ENCODE data around the gene PLXDC1.

The PLXDC1 gene

GRCh38 chr17:39118674-39119419, 32.6 kb downstream of the PLXDC1 start:
- H3K9me3 ChIP-seq = no peaks in the 10 kb centered on the region
- no peaks in the 10 kb centered on the region for H3K4me1 ChIP-seq (ENCODE audit: control insufficient read depth in 1 of 2, insufficient read depth in 1 of 2, low read depth in 1 of 2, low read length in 1 of 2)
- peaks cover 8% of the 10 kb centered on the region for H3K27me3 ChIP-seq
- TF ChIP-seq CTCF (IDR thresholded peaks at IDR 0.05) = no peak
- H3K4me3 ChIP-seq (ENCODE audit: low read depth in 1 of 2, low read length in 1 of 2) = no peak overlapping the region
- H3K27ac ChIP-seq = no peak overlapping the region
- H3K36me3 ChIP-seq = no peaks in the 10 kb centered on the region

- Histone ChIP-seq H3K4me3 (ENCODE audit: low read depth in 1 of 2, low read length in 1 of 2) (no peak overlapping the region), H3K27me3 (peaks cover 10% of the 10 kb centered on the region)
- no peak for TF ChIP-seq CTCF (IDR thresholded peaks at IDR 0.05)
Observed at GRCh38 chr17:39116224-39116623, 35.2 kb downstream of the PLXDC1 start.

GRCh38 chr17:39115135-39115534, 36.3 kb downstream of the PLXDC1 start:
- Histone ChIP-seq H3K4me3 (ENCODE audit: low read depth in 1 of 2, low read length in 1 of 2) (no peak overlapping the region), H3K27ac (no peak overlapping the region)
- TF ChIP-seq CTCF (IDR thresholded peaks at IDR 0.05) = no peak

More at GRCh38 chr17:39116224-39116623, 35.2 kb downstream of the PLXDC1 start:
- no peaks in the 10 kb centered on the region for H3K4me1 ChIP-seq (ENCODE audit: control insufficient read depth in 1 of 2, insufficient read depth in 1 of 2, low read depth in 1 of 2, low read length in 1 of 2)
- H3K9me3 ChIP-seq = no peaks in the 10 kb centered on the region
- H3K27ac ChIP-seq = no peak overlapping the region
- no peaks in the 10 kb centered on the region for H3K36me3 ChIP-seq

GRCh38 chr17:39114723-39115122, 36.7 kb downstream of the PLXDC1 start:
- peaks cover 13% of the 10 kb centered on the region for H3K27me3 ChIP-seq
- no peaks in the 10 kb centered on the region for H3K9me3 ChIP-seq
- H3K27ac ChIP-seq = no peak overlapping the region
- no peaks in the 10 kb centered on the region for H3K36me3 ChIP-seq
- H3K4me3 ChIP-seq (ENCODE audit: low read depth in 1 of 2, low read length in 1 of 2) = no peak overlapping the region
- no peaks in the 10 kb centered on the region for H3K4me1 ChIP-seq (ENCODE audit: control insufficient read depth in 1 of 2, insufficient read depth in 1 of 2, low read depth in 1 of 2, low read length in 1 of 2)
- no peak for TF ChIP-seq CTCF (IDR thresholded peaks at IDR 0.05)

More at GRCh38 chr17:39115135-39115534, 36.3 kb downstream of the PLXDC1 start:
- H3K4me1 ChIP-seq (ENCODE audit: control insufficient read depth in 1 of 2, insufficient read depth in 1 of 2, low read depth in 1 of 2, low read length in 1 of 2) = no peaks in the 10 kb centered on the region
- peaks cover 13% of the 10 kb centered on the region for H3K27me3 ChIP-seq
- no peaks in the 10 kb centered on the region for H3K36me3 ChIP-seq
- H3K9me3 ChIP-seq = no peaks in the 10 kb centered on the region

- Histone ChIP-seq H3K27ac (no peak overlapping the region), H3K36me3 (no peaks in the 10 kb centered on the region), H3K9me3 (no peaks in the 10 kb centered on the region), H3K4me1 (ENCODE audit: control insufficient read depth in 1 of 2, insufficient read depth in 1 of 2, low read depth in 1 of 2, low read length in 1 of 2) (no peaks in the 10 kb centered on the region), H3K27me3 (peaks cover 16% of the 10 kb centered on the region), H3K4me3 (ENCODE audit: low read depth in 1 of 2, low read length in 1 of 2) (no peak overlapping the region)
- TF ChIP-seq CTCF (IDR thresholded peaks at IDR 0.05) = no peak
Observed at GRCh38 chr17:39113871-39114270, 37.6 kb downstream of the PLXDC1 start.
